CD4-positive, CD25-positive, alpha-beta regulatory T cell (primary cell): ENCODE data around the gene TINAGL1. TPM values are rescaled to one million over a fixed set of nuclear protein-coding genes. Genes with fewer than 3 reads are reported as not detected.

Experiments used
- ATAC-seq, 2 donors: fragments of 150-1000 bp; cut with Tn5 transposase; one replicate each; pipeline ENCODE4 v1.10.0; 2021; ENCODE audit warnings: low read depth in 2 of 2, moderate number of reproducible peaks in 2 of 2, moderate library complexity in 1 of 2
- DNase-seq, 3 donors: peaks; one replicate each; pipeline versions ENCODE4 v3.0.0 to v3.0.0-alpha.2; 2012 to 2022; ENCODE audit warnings: mixed read lengths in 1 of 3
- H3K27ac ChIP-seq: one replicate; pipeline ENCODE4 v1.7.0; 2013; ENCODE audit warnings: mild to moderate bottlenecking, low read length; ENCODE audit not compliant: insufficient read depth, poor library complexity, severe bottlenecking
- H3K27me3 ChIP-seq: one replicate; pipeline ENCODE4 v1.7.0; 2013; ENCODE audit warnings: low read length; ENCODE audit not compliant: control insufficient read depth, insufficient read depth
- H3K36me3 ChIP-seq: one replicate; pipeline ENCODE4 v1.7.0; 2013; ENCODE audit warnings: mild to moderate bottlenecking, low read length, moderate library complexity; ENCODE audit not compliant: control insufficient read depth, insufficient read depth
- H3K4me1 ChIP-seq: 2 replicates; pipeline ENCODE4 v1.7.0; 2013; ENCODE audit warnings: mild to moderate bottlenecking, low read length; ENCODE audit not compliant: insufficient read depth, control insufficient read depth, poor library complexity, severe bottlenecking
- H3K4me3 ChIP-seq: one replicate; pipeline ENCODE4 v1.7.0; 2013; ENCODE audit warnings: low read depth, mild to moderate bottlenecking, low read length, moderate library complexity
- H3K9me3 ChIP-seq, 2 experiments: 1 replicate in 1 of 2; 2 replicates in 1 of 2; pipeline ENCODE4 v1.7.0; 2013; ENCODE audit warnings: low read length in 2 of 2, mild to moderate bottlenecking in 1 of 2, moderate library complexity in 1 of 2; ENCODE audit not compliant: control insufficient read depth in 2 of 2
- H3K27ac Mint-ChIP-seq, 3 donors: one replicate each; pipeline ENCODE4 v1.8.0; 2020 to 2022; ENCODE audit warnings: mild to moderate bottlenecking in 3 of 3, mixed read lengths in 3 of 3, moderate library complexity in 2 of 3
- H3K27me3 Mint-ChIP-seq: one replicate; pipeline ENCODE4 v1.8.0; 2022; ENCODE audit warnings: mild to moderate bottlenecking, mixed read lengths
- H3K36me3 Mint-ChIP-seq: one replicate; pipeline ENCODE4 v1.8.0; 2020; ENCODE audit warnings: mixed read lengths
- H3K4me1 Mint-ChIP-seq, 4 donors: one replicate each; pipeline ENCODE4 v1.8.0; 2020 to 2022; ENCODE audit warnings: mixed read lengths in 4 of 4, mild to moderate bottlenecking in 1 of 4
- H3K4me3 Mint-ChIP-seq, 4 donors: one replicate each; pipeline ENCODE4 v1.8.0; 2020 to 2022; ENCODE audit warnings: mild to moderate bottlenecking in 4 of 4, mixed read lengths in 4 of 4, moderate library complexity in 3 of 4
- H3K9me3 Mint-ChIP-seq, 7 donors: one replicate each; pipeline ENCODE4 v1.8.0; 2020 to 2022; ENCODE audit warnings: mixed read lengths in 7 of 7, mild to moderate bottlenecking in 3 of 7, moderate library complexity in 2 of 7
- polyA plus RNA-seq, 4 donors: library from polyadenylated mRNA; unstranded; fragments of 300-500 nt; fragmentation: Illumina TruSeq; gene quantifications; one replicate each; pipeline ENCODE4 v1.2.3, GENCODE V29; 2021
- total RNA-seq: library from RNA; stranded (reverse); gene quantifications from one replicate; pipeline ENCODE4 v1.2.3, GENCODE V29; 2022

Gene TINAGL1
- total and polyA plus RNA-seq, 5 donors from 2014 or later, result not detected

- Mint-ChIP-seq H3K4me3 (no peak overlapping the region), H3K27me3 (peaks cover 4% of the 10 kb centered on the region), H3K9me3 (peaks cover 0 to 3% (median 0%) of the 10 kb centered on the region in 7 donors), H3K27ac (no peak overlapping the region), H3K36me3 (no peaks in the 10 kb centered on the region), H3K4me1 (no peaks in the 10 kb centered on the region)
- H3K36me3 ChIP-seq, result no peaks in the 10 kb centered on the region
- no peaks in the 10 kb centered on the region for H3K9me3 ChIP-seq
- H3K27ac ChIP-seq, result no peak overlapping the region
- H3K4me3 ChIP-seq, result no peak overlapping the region
- no peak for ATAC-seq
- H3K27me3 ChIP-seq, result no peaks in the 10 kb centered on the region
- H3K4me1 ChIP-seq, result no peaks in the 10 kb centered on the region
- no peak for DNase-seq
Measured at GRCh38 chr1:31609514-31610118, 33.3 kb downstream of the TINAGL1 start.

GRCh38 chr1:31614414-31615005, 38.2 kb downstream of the TINAGL1 start:
- DNase-seq (no peak), ATAC-seq (no peak)
- Mint-ChIP-seq H3K9me3 (peaks cover 0 to 2% (median 0%) of the 10 kb centered on the region in 7 donors), H3K4me3 (no peak overlapping the region), H3K36me3 (no peaks in the 10 kb centered on the region), H3K27ac (no peak overlapping the region), H3K4me1 (peaks cover 0 to 12% (median under 1%) of the 10 kb centered on the region in 4 donors), H3K27me3 (peaks cover 27% of the 10 kb centered on the region)
- peaks cover 11% of the 10 kb centered on the region for H3K27me3 ChIP-seq
- no peaks in the 10 kb centered on the region for H3K9me3 ChIP-seq
- H3K27ac ChIP-seq, result no peak overlapping the region
- no peak overlapping the region for H3K4me3 ChIP-seq
- H3K36me3 ChIP-seq, result no peaks in the 10 kb centered on the region
- peaks cover 9% of the 10 kb centered on the region for H3K4me1 ChIP-seq

- Histone ChIP-seq H3K27me3 (peaks cover 14% of the 10 kb centered on the region), H3K36me3 (no peaks in the 10 kb centered on the region), H3K9me3 (no peaks in the 10 kb centered on the region), H3K4me3 (no peak overlapping the region), H3K27ac (no peak overlapping the region), H3K4me1 (peaks cover 9% of the 10 kb centered on the region)
- no peaks in the 10 kb centered on the region for H3K36me3 Mint-ChIP-seq
- peaks cover 0 to 12% (median under 1%) of the 10 kb centered on the region in 4 donors for H3K4me1 Mint-ChIP-seq
- H3K4me3 Mint-ChIP-seq, result no peak overlapping the region
- H3K27me3 Mint-ChIP-seq, result peaks cover 27% of the 10 kb centered on the region
- ATAC-seq, result no peak
- H3K9me3 Mint-ChIP-seq, result no peaks in the 10 kb centered on the region
- peak overlapping the region in 1 of 3 donors; percentile 35 for H3K27ac Mint-ChIP-seq
- DNase-seq, result no peak
Measured at GRCh38 chr1:31615414-31615813, 39.1 kb downstream of the TINAGL1 start.

GRCh38 chr1:31615939-31616338, 39.6 kb downstream of the TINAGL1 start:
- ATAC-seq (no peak), DNase-seq (no peak)
- H3K27ac ChIP-seq, result no peak overlapping the region
- H3K27ac Mint-ChIP-seq, result peak overlapping the region in 1 of 3 donors; percentile 1
- H3K4me3 ChIP-seq, result no peak overlapping the region
- H3K9me3 Mint-ChIP-seq, result no peaks in the 10 kb centered on the region
- no peaks in the 10 kb centered on the region for H3K36me3 Mint-ChIP-seq
- peaks cover 14% of the 10 kb centered on the region for H3K27me3 ChIP-seq
- no peaks in the 10 kb centered on the region for H3K9me3 ChIP-seq
- H3K36me3 ChIP-seq, result no peaks in the 10 kb centered on the region
- no peak overlapping the region for H3K4me3 Mint-ChIP-seq
- peaks cover 9% of the 10 kb centered on the region for H3K4me1 ChIP-seq
- peaks cover 27% of the 10 kb centered on the region for H3K27me3 Mint-ChIP-seq
- peaks cover 0 to 12% (median under 1%) of the 10 kb centered on the region in 4 donors for H3K4me1 Mint-ChIP-seq

- Histone ChIP-seq H3K9me3 (no peaks in the 10 kb centered on the region), H3K36me3 (no peaks in the 10 kb centered on the region), H3K27ac (no peak within 1 kb of the TSS), H3K4me1 (peaks cover 9% of the 10 kb centered on the region), H3K27me3 (peaks cover 14% of the 10 kb centered on the region), H3K4me3 (no peak within 1 kb of the TSS)
- H3K27ac Mint-ChIP-seq, result no peak within 1 kb of the TSS
- DNase-seq (no peak), ATAC-seq (no peak)
- peaks cover 27% of the 10 kb centered on the region for H3K27me3 Mint-ChIP-seq
- H3K4me1 Mint-ChIP-seq, result peaks cover 0 to 12% (median under 1%) of the 10 kb centered on the region in 4 donors
- peak within 1 kb of the TSS in 2 of 4 donors; percentile 39 to 73 for H3K4me3 Mint-ChIP-seq
- H3K9me3 Mint-ChIP-seq, result no peaks in the 10 kb centered on the region
- H3K36me3 Mint-ChIP-seq, result no peaks in the 10 kb centered on the region
Measured at GRCh38 chr1:31617218-31617915, 41.1 kb downstream of the TINAGL1 start, which contains the start of gene HCRTR1. HCRTR1 (plus strand) TSS chr1:31617689; CDS start chr1:31619193, 1,504 bp downstream.

- DNase-seq (peak in 2 of 3 donors; percentile 25 to 39), ATAC-seq (peak; percentile 49 to 52)
- Histone ChIP-seq H3K4me3 (no peak overlapping the region), H3K4me1 (peaks cover 9% of the 10 kb centered on the region), H3K27me3 (peaks cover 14% of the 10 kb centered on the region), H3K27ac (no peak overlapping the region), H3K36me3 (no peaks in the 10 kb centered on the region), H3K9me3 (no peaks in the 10 kb centered on the region)
- Mint-ChIP-seq H3K4me1 (peaks cover 0 to 12% (median under 1%) of the 10 kb centered on the region in 4 donors), H3K4me3 (peak overlapping the region in 2 of 4 donors; percentile 39 to 70), H3K27me3 (peaks cover 27% of the 10 kb centered on the region), H3K9me3 (no peaks in the 10 kb centered on the region), H3K36me3 (no peaks in the 10 kb centered on the region), H3K27ac (no peak overlapping the region)
Measured at GRCh38 chr1:31617916-31618746, 41.8 kb downstream of the TINAGL1 start.
